Measurements from ENCODE around the gene CHST8.

CHST8 gene

GRCh38 chr19:33801411-33801810 is 179.7 kb downstream of the CHST8 start:
- Histone ChIP-seq H3K4me3 (ENCODE audit: insufficient read depth, low read length, poor library complexity, severe bottlenecking) (no peak overlapping the region), H3K4me2 (ENCODE audit: low read depth, low read length, poor library complexity, severe bottlenecking) (no peak overlapping the region), H3K9me2 (replicated peaks; ENCODE audit: insufficient read depth, low read length) (no peaks in the 10 kb centered on the region), H3K9ac (ENCODE audit: low read length) (no peak overlapping the region), H3K79me2 (ENCODE audit: insufficient read depth, low read length) (no peaks in the 10 kb centered on the region), H2AFZ (ENCODE audit: low read depth, low read length, severe bottlenecking) (no peak overlapping the region), H3K36me3 (ENCODE audit: low read length) (no peaks in the 10 kb centered on the region), H4K20me1 (ENCODE audit: low read depth, low read length) (no peaks in the 10 kb centered on the region), H3F3A (ENCODE audit: insufficient read depth) (no peaks in the 10 kb centered on the region), H3K27ac (ENCODE audit: low read depth, low read length) (no peak overlapping the region), H3K27me3 (ENCODE audit: low read length) (no peaks in the 10 kb centered on the region), H3K9me3 (ENCODE audit: insufficient read depth, low read length) (no peaks in the 10 kb centered on the region)
- TF ChIP-seq CTCF (IDR thresholded peaks at IDR 0.05; ENCODE audit: insufficient read depth, low read length, poor library complexity, severe bottlenecking), result no peak
- TF ChIP-seq EZH2phosphoT487 (conservative IDR thresholded peaks at IDR 0.05; ENCODE audit: low read length), result no peak

- no peaks in the 10 kb centered on the region for H3K36me3 ChIP-seq (ENCODE audit: low read length)
- no peaks in the 10 kb centered on the region for H4K20me1 ChIP-seq (ENCODE audit: low read depth, low read length)
- TF ChIP-seq CTCF (IDR thresholded peaks at IDR 0.05; ENCODE audit: insufficient read depth, low read length, poor library complexity, severe bottlenecking) (no peak), EZH2phosphoT487 (conservative IDR thresholded peaks at IDR 0.05; ENCODE audit: low read length) (no peak)
- no peaks in the 10 kb centered on the region for H3K9me2 ChIP-seq (replicated peaks; ENCODE audit: insufficient read depth, low read length)
- no peaks in the 10 kb centered on the region for H3K79me2 ChIP-seq (ENCODE audit: insufficient read depth, low read length)
- no peak overlapping the region for H3K9ac ChIP-seq (ENCODE audit: low read length)
- no peaks in the 10 kb centered on the region for H3K9me3 ChIP-seq (ENCODE audit: insufficient read depth, low read length)
- H3K27me3 ChIP-seq (ENCODE audit: low read length), result no peaks in the 10 kb centered on the region
- H3F3A ChIP-seq (ENCODE audit: insufficient read depth), result no peaks in the 10 kb centered on the region
- no peak overlapping the region for H2AFZ ChIP-seq (ENCODE audit: low read depth, low read length, severe bottlenecking)
- no peak overlapping the region for H3K4me3 ChIP-seq (ENCODE audit: insufficient read depth, low read length, poor library complexity, severe bottlenecking)
- no peak overlapping the region for H3K4me2 ChIP-seq (ENCODE audit: low read depth, low read length, poor library complexity, severe bottlenecking)
- no peak overlapping the region for H3K27ac ChIP-seq (ENCODE audit: low read depth, low read length)
These were observed 180.2 kb downstream of the CHST8 start for GRCh38 chr19:33802001-33802400.

GRCh38 chr19:33802801-33803200 is 181.0 kb downstream of the CHST8 start:
- Histone ChIP-seq H3K36me3 (ENCODE audit: low read length) (no peaks in the 10 kb centered on the region), H3K27ac (ENCODE audit: low read depth, low read length) (no peak overlapping the region), H3K9ac (ENCODE audit: low read length) (no peak overlapping the region), H3K27me3 (ENCODE audit: low read length) (no peaks in the 10 kb centered on the region), H3K9me2 (replicated peaks; ENCODE audit: insufficient read depth, low read length) (no peaks in the 10 kb centered on the region), H3K9me3 (ENCODE audit: insufficient read depth, low read length) (no peaks in the 10 kb centered on the region), H4K20me1 (ENCODE audit: low read depth, low read length) (no peaks in the 10 kb centered on the region), H3K79me2 (ENCODE audit: insufficient read depth, low read length) (no peaks in the 10 kb centered on the region), H3K4me2 (ENCODE audit: low read depth, low read length, poor library complexity, severe bottlenecking) (no peak overlapping the region), H3K4me3 (ENCODE audit: insufficient read depth, low read length, poor library complexity, severe bottlenecking) (no peak overlapping the region), H3F3A (ENCODE audit: insufficient read depth) (no peaks in the 10 kb centered on the region), H2AFZ (ENCODE audit: low read depth, low read length, severe bottlenecking) (no peak overlapping the region)
- TF ChIP-seq EZH2phosphoT487 (conservative IDR thresholded peaks at IDR 0.05; ENCODE audit: low read length) (no peak), CTCF (IDR thresholded peaks at IDR 0.05; ENCODE audit: insufficient read depth, low read length, poor library complexity, severe bottlenecking) (no peak)
